Activated B cell treated with CpG ODN at 0.5 μM for 24 hours (primary cell): ENCODE results near the gene FGF12. TPM values are rescaled to one million over a fixed set of nuclear protein-coding genes. Genes with fewer than 3 reads are reported as not detected.

Experiments used
- ATAC-seq: fragments of 200-7000 bp; cut with Tn5 transposase; one replicate; pipeline ENCODE4 v1.10.0; 2021; ENCODE audit warnings: low read depth, mild to moderate bottlenecking, moderate library complexity
- CTCF ChIA-PET: fragments of 350-600 bp; sonication (Branson Sonifier 250); formaldehyde crosslinking; loops from one replicate; lab custom pipeline; 2021; ENCODE audit warnings: antibody characterized with exemption; lab: Charles Lee
- POLR2A ChIA-PET: fragments of 350-600 bp; sonication (Branson Sonifier 250); formaldehyde crosslinking; loops from one replicate; lab custom pipeline; 2021; ENCODE audit warnings: antibody characterized with exemption; lab: Charles Lee
- DNase-seq: peaks from one replicate; pipeline ENCODE4 v3.0.0; 2022
- H3K27ac Mint-ChIP-seq: one replicate; pipeline ENCODE4 v1.8.0; 2020; ENCODE audit warnings: mixed read lengths
- H3K27me3 Mint-ChIP-seq: one replicate; pipeline ENCODE4 v1.8.0; 2021; ENCODE audit warnings: mixed read lengths
- H3K36me3 Mint-ChIP-seq: one replicate; pipeline ENCODE4 v1.8.0; 2021; ENCODE audit warnings: low read depth, mixed read lengths
- H3K4me1 Mint-ChIP-seq: one replicate; pipeline ENCODE4 v1.8.0; 2021; ENCODE audit warnings: mixed read lengths
- H3K4me3 Mint-ChIP-seq: one replicate; pipeline ENCODE4 v1.8.0; 2020; ENCODE audit warnings: mild to moderate bottlenecking, mixed read lengths
- H3K9me3 Mint-ChIP-seq: one replicate; pipeline ENCODE4 v1.8.0; 2020; ENCODE audit warnings: mixed read lengths
- intact Hi-C: fragments of 100-400 bp; cut with micrococcal nuclease; formaldehyde crosslinking; loops from one replicate; pipeline ENCODE4 v1.15.1; 2024
- total RNA-seq: library from RNA; stranded (reverse); gene quantifications from 2 replicates; pipeline ENCODE4 v1.2.3, GENCODE V29; 2022
- TF ChIP-seq, protein P1 (sequence below): fragments of 200-600 bp; IDR thresholded peaks from one replicate; pipeline ENCODE4 v1.8.0; 2022; ENCODE audit warnings: antibody characterized with exemption, mild to moderate bottlenecking

The FGF12 gene
- total RNA-seq, 1 donor from 2014 or later, result not detected

DNA sequence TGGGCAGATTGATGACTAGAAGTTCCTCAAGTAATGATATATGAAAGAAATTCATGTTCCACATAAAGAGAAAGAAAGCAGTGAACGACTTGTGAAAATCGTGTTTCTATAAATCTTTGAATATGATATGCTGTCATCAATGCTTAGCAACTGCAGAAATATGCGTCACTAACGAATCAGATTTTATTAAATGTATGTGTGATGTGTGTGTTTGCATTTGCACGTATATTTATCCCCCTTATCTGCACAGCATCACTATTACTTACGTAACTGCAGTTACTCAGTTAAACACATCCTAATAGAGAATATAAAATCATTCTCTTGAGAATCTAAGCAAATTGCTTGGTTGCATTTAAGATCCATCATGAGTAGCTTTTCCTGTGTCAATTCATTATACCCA is 468.6 kb downstream of the FGF12 start:
- CTCF ChIA-PET, result no interaction called here
- H3K27ac Mint-ChIP-seq, result no peak overlapping the region
- no peak for ATAC-seq
- no peaks in the 10 kb centered on the region for H3K27me3 Mint-ChIP-seq
- TF ChIP-seq, protein P1, sequence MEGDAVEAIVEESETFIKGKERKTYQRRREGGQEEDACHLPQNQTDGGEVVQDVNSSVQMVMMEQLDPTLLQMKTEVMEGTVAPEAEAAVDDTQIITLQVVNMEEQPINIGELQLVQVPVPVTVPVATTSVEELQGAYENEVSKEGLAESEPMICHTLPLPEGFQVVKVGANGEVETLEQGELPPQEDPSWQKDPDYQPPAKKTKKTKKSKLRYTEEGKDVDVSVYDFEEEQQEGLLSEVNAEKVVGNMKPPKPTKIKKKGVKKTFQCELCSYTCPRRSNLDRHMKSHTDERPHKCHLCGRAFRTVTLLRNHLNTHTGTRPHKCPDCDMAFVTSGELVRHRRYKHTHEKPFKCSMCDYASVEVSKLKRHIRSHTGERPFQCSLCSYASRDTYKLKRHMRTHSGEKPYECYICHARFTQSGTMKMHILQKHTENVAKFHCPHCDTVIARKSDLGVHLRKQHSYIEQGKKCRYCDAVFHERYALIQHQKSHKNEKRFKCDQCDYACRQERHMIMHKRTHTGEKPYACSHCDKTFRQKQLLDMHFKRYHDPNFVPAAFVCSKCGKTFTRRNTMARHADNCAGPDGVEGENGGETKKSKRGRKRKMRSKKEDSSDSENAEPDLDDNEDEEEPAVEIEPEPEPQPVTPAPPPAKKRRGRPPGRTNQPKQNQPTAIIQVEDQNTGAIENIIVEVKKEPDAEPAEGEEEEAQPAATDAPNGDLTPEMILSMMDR, result no peak
- H3K4me3 Mint-ChIP-seq, result no peak overlapping the region
- no peak for DNase-seq
- no peaks in the 10 kb centered on the region for H3K9me3 Mint-ChIP-seq
- intact Hi-C loops, result no loop called here
- POLR2A ChIA-PET, result no interaction called here
- H3K4me1 Mint-ChIP-seq, result no peaks in the 10 kb centered on the region
- no peaks in the 10 kb centered on the region for H3K36me3 Mint-ChIP-seq

DNA sequence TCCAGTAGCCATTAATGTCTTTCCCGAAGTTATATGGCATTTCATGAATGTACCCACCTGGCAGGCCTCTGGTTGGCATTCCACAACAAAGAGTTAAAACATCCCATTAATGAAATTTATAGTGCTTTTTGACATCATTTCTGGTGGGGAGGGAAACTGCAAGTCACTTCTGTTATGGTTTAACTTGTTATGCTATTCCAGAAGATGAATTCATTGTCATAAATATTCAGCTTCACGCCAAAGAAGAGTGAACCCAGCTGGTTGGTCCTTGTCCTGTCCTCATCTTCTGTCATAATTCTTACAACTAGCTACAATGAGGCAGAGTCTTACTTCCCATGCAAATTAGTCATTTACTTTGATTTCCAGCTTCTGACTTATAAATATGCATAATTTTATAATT is 471.5 kb downstream of the FGF12 start:
- CTCF ChIA-PET, result no interaction called here
- POLR2A ChIA-PET, result no interaction called here
- Mint-ChIP-seq H3K4me3 (no peak overlapping the region), H3K27me3 (peaks cover 4% of the 10 kb centered on the region), H3K27ac (no peak overlapping the region), H3K36me3 (no peaks in the 10 kb centered on the region), H3K4me1 (no peaks in the 10 kb centered on the region), H3K9me3 (no peaks in the 10 kb centered on the region)
- intact Hi-C loops, result no loop called here
- DNase-seq (no peak), ATAC-seq (no peak)
- TF ChIP-seq, protein P1, result no peak

DNA sequence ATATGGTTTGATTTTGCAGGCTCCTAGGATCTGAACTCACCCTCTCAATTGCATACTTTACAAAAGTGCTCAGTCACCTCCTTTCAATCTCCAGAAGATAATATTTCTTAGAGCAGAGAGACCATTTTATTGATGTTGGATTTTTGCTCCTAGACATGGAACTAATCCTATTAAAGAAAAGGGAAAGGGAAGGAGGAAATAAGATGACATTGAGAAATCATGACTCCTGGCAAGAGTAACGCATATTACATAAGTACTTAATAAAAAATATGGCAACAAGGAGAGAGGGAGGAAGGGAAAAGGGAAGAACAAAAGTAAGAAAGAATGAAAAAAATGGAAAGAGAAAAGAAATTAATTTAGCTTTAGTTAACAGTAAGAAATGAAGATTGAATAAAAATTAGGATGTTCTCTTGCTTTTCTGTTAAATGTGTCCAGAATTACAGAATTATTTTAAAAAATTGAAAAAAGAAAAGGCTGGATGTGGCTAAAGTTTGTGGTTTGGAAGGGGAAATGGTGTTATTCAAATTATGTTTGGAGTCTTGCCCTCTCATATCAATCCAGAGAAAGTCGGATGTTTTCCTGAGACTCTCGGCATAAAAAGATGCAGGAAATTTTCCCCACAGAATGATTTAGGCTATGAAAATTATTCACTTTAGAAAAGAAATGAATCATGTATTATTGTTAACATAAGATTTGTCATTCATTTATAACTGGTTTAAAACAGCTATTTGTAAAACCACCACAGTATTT is 474.0 kb downstream of the FGF12 start:
- intact Hi-C loops, result no loop called here
- Mint-ChIP-seq H3K9me3 (no peaks in the 10 kb centered on the region), H3K4me1 (no peaks in the 10 kb centered on the region), H3K27me3 (peaks cover 4% of the 10 kb centered on the region), H3K36me3 (no peaks in the 10 kb centered on the region), H3K27ac (no peak overlapping the region), H3K4me3 (no peak overlapping the region)
- no peak for ATAC-seq
- POLR2A ChIA-PET, result no interaction called here
- TF ChIP-seq, protein P1, result no peak
- no peak for DNase-seq
- CTCF ChIA-PET, result no interaction called here

DNA sequence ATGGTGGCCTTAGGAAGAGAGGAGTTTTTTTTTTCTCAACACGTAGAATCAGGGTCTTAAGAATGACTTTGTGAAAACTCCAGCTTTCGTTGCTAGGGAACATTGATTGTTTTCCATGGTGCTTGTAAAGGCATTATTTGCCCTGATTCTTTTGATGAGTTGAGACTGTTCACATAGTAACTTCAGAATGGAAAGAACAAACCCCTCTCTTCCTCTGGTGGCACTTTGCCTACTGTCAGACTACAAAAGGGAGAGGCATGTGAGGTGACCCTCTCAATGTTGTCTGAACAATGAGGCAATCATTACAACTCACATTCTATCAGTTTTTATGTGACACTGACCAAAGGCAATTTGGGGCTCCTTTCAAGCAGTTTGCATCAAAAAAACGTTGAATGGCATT is 477.8 kb downstream of the FGF12 start:
- H3K36me3 Mint-ChIP-seq, result no peaks in the 10 kb centered on the region
- TF ChIP-seq, protein P1, result no peak
- POLR2A ChIA-PET, result no interaction called here
- CTCF ChIA-PET, result no interaction called here
- no peak for DNase-seq
- no peaks in the 10 kb centered on the region for H3K9me3 Mint-ChIP-seq
- no peak overlapping the region for H3K27ac Mint-ChIP-seq
- intact Hi-C loops, result no loop called here
- H3K4me1 Mint-ChIP-seq, result no peaks in the 10 kb centered on the region
- H3K27me3 Mint-ChIP-seq, result peaks cover 4% of the 10 kb centered on the region
- ATAC-seq, result no peak
- no peak overlapping the region for H3K4me3 Mint-ChIP-seq

DNA sequence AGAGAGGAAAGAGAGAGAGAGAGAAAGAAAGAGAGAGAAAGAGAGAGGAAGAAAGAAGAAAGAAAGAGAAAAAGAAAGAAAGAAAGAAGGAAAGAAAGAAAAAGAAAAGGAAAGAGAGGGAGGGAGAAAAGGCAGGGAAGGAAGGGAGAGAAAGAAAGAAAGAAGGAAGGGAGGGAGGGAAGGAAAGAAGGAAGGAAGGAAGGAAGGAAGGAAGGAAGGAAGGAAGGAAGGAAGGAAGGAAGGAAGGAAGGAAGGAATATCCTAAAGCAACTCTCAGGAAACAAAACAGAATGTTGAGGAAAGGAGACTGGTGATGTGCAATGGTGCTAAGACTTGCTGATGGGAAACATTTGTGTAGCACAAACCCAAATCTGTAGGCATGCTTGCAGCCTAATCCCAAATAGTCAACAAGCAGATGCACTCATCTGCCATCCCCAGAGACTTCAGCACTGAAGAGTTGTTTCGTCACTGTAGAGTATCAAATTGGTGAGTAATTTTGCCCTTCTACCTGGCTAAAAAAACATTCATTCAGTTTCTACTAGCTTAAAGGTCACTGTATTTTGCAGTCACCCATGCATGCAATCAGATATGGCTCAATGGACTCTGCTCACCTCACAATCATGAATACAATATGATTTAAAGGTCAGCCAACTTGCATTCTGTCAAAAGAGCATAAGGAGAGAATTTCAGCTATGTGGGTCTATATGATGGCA is 480.3 kb downstream of the FGF12 start:
- Mint-ChIP-seq H3K27me3 (no peaks in the 10 kb centered on the region), H3K9me3 (no peaks in the 10 kb centered on the region), H3K36me3 (no peaks in the 10 kb centered on the region), H3K4me1 (no peaks in the 10 kb centered on the region), H3K27ac (no peak overlapping the region), H3K4me3 (no peak overlapping the region)
- DNase-seq (no peak), ATAC-seq (no peak)
- ChIA-PET POLR2A (no interaction called here), CTCF (no interaction called here)
- intact Hi-C loops, result no loop called here
- TF ChIP-seq, protein P1, result no peak
